ENCODE measurements around the gene HLX. TPM values are rescaled to one million over a fixed set of nuclear protein-coding genes. Genes with fewer than 3 reads are reported as not detected.

Gene HLX
- total and polyA plus RNA-seq, 11 donors = 3.3 to 14.8 (median 6.7) TPM

- Histone ChIP-seq H3K36me3 (no peaks in the 10 kb centered on the region), H3K4me3 (no peak overlapping the region), H3K27me3 (peaks cover 0 to 4% (median 0%) of the 10 kb centered on the region in 9 donors), H3K9me3 (peaks cover 0 to 4% (median 0%) of the 10 kb centered on the region in 12 donors), H3K4me1 (peaks cover 0 to 33% (median 17%) of the 10 kb centered on the region in 12 donors), H3K27ac (no peak overlapping the region)
- intact Hi-C loops (cut with DNase I) = loop anchor here (5.0 to 10.0 kb wide), 10 partner anchors 60 to 1583 kb away; partner anchors contain the start of gene DUSP10 (in 1 of the 10)
- no peak for DNase-seq
- no peak for ATAC-seq
- TF ChIP-seq CTCF (IDR thresholded peaks at IDR 0.05) (no peak), POLR2A (IDR thresholded peaks at IDR 0.05) (no peak)
These were observed 6.9 kb upstream of the HLX start for GRCh38 chr1:220872296-220872695.

GRCh38 chr1:220873087-220873486, 6.2 kb upstream of the HLX start:
- no peaks in the 10 kb centered on the region for H3K36me3 ChIP-seq
- DNase-seq (no peak), ATAC-seq (no peak)
- H3K4me1 ChIP-seq = peaks cover 0 to 41% (median 24%) of the 10 kb centered on the region in 12 donors
- 83 to 85% (median 85%) methylated on average over 2 of the region's 2 CpGs for WGBS, 4 donors
- no peak overlapping the region for H3K27ac ChIP-seq
- no peak for TF ChIP-seq CTCF (IDR thresholded peaks at IDR 0.05)
- no peak for TF ChIP-seq POLR2A (IDR thresholded peaks at IDR 0.05)
- H3K9me3 ChIP-seq = no peaks in the 10 kb centered on the region
- intact Hi-C loops (cut with DNase I) = loop anchor here (5.0 to 10.0 kb wide), 10 partner anchors 61 to 1582 kb away; partner anchors contain the start of gene DUSP10 (in 1 of the 10)
- H3K27me3 ChIP-seq = peaks cover 0 to 7% (median 0%) of the 10 kb centered on the region in 9 donors
- H3K4me3 ChIP-seq = no peak overlapping the region

GRCh38 chr1:220873868-220874655, 5.2 kb upstream of the HLX start:
- H3K27ac ChIP-seq = peak overlapping the region in 4 of 12 donors; percentile 13 to 97 (median 42)
- peaks cover 0 to 47% (median 29%) of the 10 kb centered on the region in 12 donors for H3K4me1 ChIP-seq
- H3K27me3 ChIP-seq = peaks cover 0 to 7% (median 0%) of the 10 kb centered on the region in 9 donors
- no peak for TF ChIP-seq POLR2A (IDR thresholded peaks at IDR 0.05)
- peak; percentile 53 to 87 (median 76) for TF ChIP-seq CTCF (IDR thresholded peaks at IDR 0.05)
- peak in 3 of 5 donors; percentile 63 to 72 (median 66) for DNase-seq
- intact Hi-C loops (cut with DNase I) = loop anchor here (1.0 to 10.0 kb wide), 12 partner anchors 62 to 1581 kb away; partner anchors contain the start of gene DUSP10 (in 1 of the 10)
- no peak overlapping the region for H3K4me3 ChIP-seq
- no peaks in the 10 kb centered on the region for H3K36me3 ChIP-seq
- H3K9me3 ChIP-seq = no peaks in the 10 kb centered on the region
- ATAC-seq = peak in 3 of 4 donors; percentile 27 to 43 (median 37)
- WGBS, 4 donors = 21 to 37% (median 31%) methylated on average over 8 of the region's 8 CpGs

GRCh38 chr1:220875260-220875659, 4.0 kb upstream of the HLX start:
- no peak for ATAC-seq
- intact Hi-C loops (cut with DNase I) = loop anchor here in 9 of 10 donors (1.0 to 10.0 kb wide), 9 partner anchors 33 to 1580 kb away; no protein-coding TSS in a partner anchor

More at GRCh38 chr1:220875260-220875659, 4.0 kb upstream of the HLX start:
- Histone ChIP-seq H3K4me1 (peaks cover 0 to 47% (median 30%) of the 10 kb centered on the region in 12 donors), H3K9me3 (no peaks in the 10 kb centered on the region), H3K36me3 (no peaks in the 10 kb centered on the region), H3K27me3 (peaks cover 0 to 15% (median 0%) of the 10 kb centered on the region in 9 donors), H3K4me3 (no peak overlapping the region), H3K27ac (peak overlapping the region in 5 of 12 donors; percentile 25 to 99 (median 97))
- DNase-seq = no peak
- TF ChIP-seq CTCF (IDR thresholded peaks at IDR 0.05) (no peak), POLR2A (IDR thresholded peaks at IDR 0.05) (no peak)
- 82 to 93% (median 85%) methylated on average over 1 of the region's 1 CpG for WGBS, 4 donors
